Sigmoid colon (tissue), 4 donors: ENCODE measurements around the gene RIPK4.

Experiments used
- CTCF ChIP-seq, 4 experiments: fragments of 450-650 bp in 3 of 4; fragments of 200-600 bp in 1 of 4; IDR thresholded peaks; one replicate each; pipeline ENCODE4 v1.5.1; 2016 to 2019; ENCODE audit warnings: antibody characterized with exemption in 4 of 4, mild to moderate bottlenecking in 3 of 4, moderate library complexity in 2 of 4
- EP300 ChIP-seq, 4 donors: sonication (generic); formaldehyde crosslinking; IDR thresholded peaks; one replicate each; pipeline ENCODE4 v1.6.1; 2017; ENCODE audit warnings: antibody characterized with exemption in 4 of 4
- POLR2A ChIP-seq, 2 donors: fragments of 450-650 bp; IDR thresholded peaks; one replicate each; pipeline ENCODE4 v1.6.1; 2016; ENCODE audit warnings: antibody characterized with exemption in 2 of 2, mild to moderate bottlenecking in 2 of 2, moderate library complexity in 2 of 2
- POLR2AphosphoS5 ChIP-seq, 4 donors: sonication (generic); formaldehyde crosslinking; IDR thresholded peaks; one replicate each; pipeline ENCODE4 v1.6.1; 2017; ENCODE audit warnings: antibody characterized with exemption in 4 of 4

DNA sequence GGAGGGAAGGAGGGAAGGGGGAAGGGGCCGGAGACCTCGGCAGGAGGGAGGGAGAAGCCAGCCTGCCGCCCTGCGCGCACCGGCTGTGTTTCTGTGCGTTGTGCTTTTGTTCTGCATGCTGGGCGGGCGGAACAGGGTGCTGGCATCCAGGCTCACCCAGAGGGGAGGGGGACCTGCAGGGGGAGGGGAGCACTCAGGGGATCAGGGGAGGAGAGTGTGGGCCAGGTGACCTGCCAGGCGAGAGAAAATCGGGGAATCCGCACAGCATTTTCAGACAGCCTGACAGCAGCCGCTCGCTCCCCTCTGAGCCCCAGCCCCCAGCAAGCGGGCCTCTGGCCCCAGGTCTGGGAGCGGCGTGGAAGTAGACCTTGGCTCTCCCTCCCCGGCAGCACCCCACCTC is 54.7 kb downstream of the RIPK4 start:
- no peak for TF ChIP-seq CTCF (IDR thresholded peaks at IDR 0.05)
- TF ChIP-seq POLR2AphosphoS5 (IDR thresholded peaks at IDR 0.05) = no peak
- no peak for TF ChIP-seq EP300 (IDR thresholded peaks at IDR 0.05)
- no peak for TF ChIP-seq POLR2A (IDR thresholded peaks at IDR 0.05)
